ENCODE data around the gene LAMA3.

LAMA3 gene

GRCh38 chr18:23758281-23758680, 69.0 kb downstream of the LAMA3 start:
- Histone ChIP-seq H3K27ac (ENCODE audit: low read length) (no peak overlapping the region), H3K36me3 (ENCODE audit: control insufficient read depth, low read depth, low read length) (no peaks in the 10 kb centered on the region), H3K4me1 (ENCODE audit: control insufficient read depth, low read depth, low read length) (no peaks in the 10 kb centered on the region), H3K4me3 (ENCODE audit: low read length) (no peak overlapping the region), H3K9me3 (ENCODE audit: control insufficient read depth, low read depth, low read length) (no peaks in the 10 kb centered on the region), H3K27me3 (ENCODE audit: control insufficient read depth, insufficient read depth, low read length) (no peaks in the 10 kb centered on the region), H3K9ac (ENCODE audit: low read length) (no peak overlapping the region)

- Histone ChIP-seq H3K27me3 (ENCODE audit: control insufficient read depth, insufficient read depth, low read length) (no peaks in the 10 kb centered on the region), H3K4me1 (ENCODE audit: control insufficient read depth, low read depth, low read length) (no peaks in the 10 kb centered on the region), H3K4me3 (ENCODE audit: low read length) (no peak overlapping the region), H3K36me3 (ENCODE audit: control insufficient read depth, low read depth, low read length) (no peaks in the 10 kb centered on the region), H3K9me3 (ENCODE audit: control insufficient read depth, low read depth, low read length) (no peaks in the 10 kb centered on the region), H3K27ac (ENCODE audit: low read length) (no peak overlapping the region), H3K9ac (ENCODE audit: low read length) (no peak overlapping the region)
Observed at GRCh38 chr18:23761941-23762340, 72.7 kb downstream of the LAMA3 start.

- H3K27me3 ChIP-seq (ENCODE audit: control insufficient read depth, insufficient read depth, low read length), result no peaks in the 10 kb centered on the region
- H3K4me3 ChIP-seq (ENCODE audit: low read length), result no peak overlapping the region
- H3K9ac ChIP-seq (ENCODE audit: low read length), result no peak overlapping the region
- no peaks in the 10 kb centered on the region for H3K9me3 ChIP-seq (ENCODE audit: control insufficient read depth, low read depth, low read length)
- H3K27ac ChIP-seq (ENCODE audit: low read length), result no peak overlapping the region
- no peaks in the 10 kb centered on the region for H3K4me1 ChIP-seq (ENCODE audit: control insufficient read depth, low read depth, low read length)
- no peaks in the 10 kb centered on the region for H3K36me3 ChIP-seq (ENCODE audit: control insufficient read depth, low read depth, low read length)
Observed at GRCh38 chr18:23763343-23763742, 74.1 kb downstream of the LAMA3 start.

GRCh38 chr18:23765931-23766330, 76.7 kb downstream of the LAMA3 start:
- Histone ChIP-seq H3K4me3 (ENCODE audit: low read length) (no peak overlapping the region), H3K36me3 (ENCODE audit: control insufficient read depth, low read depth, low read length) (no peaks in the 10 kb centered on the region), H3K4me1 (ENCODE audit: control insufficient read depth, low read depth, low read length) (no peaks in the 10 kb centered on the region), H3K9me3 (ENCODE audit: control insufficient read depth, low read depth, low read length) (no peaks in the 10 kb centered on the region), H3K9ac (ENCODE audit: low read length) (no peak overlapping the region), H3K27me3 (ENCODE audit: control insufficient read depth, insufficient read depth, low read length) (no peaks in the 10 kb centered on the region), H3K27ac (ENCODE audit: low read length) (no peak overlapping the region)

GRCh38 chr18:23772327-23773024, 83.2 kb downstream of the LAMA3 start:
- no peak overlapping the region for H3K4me3 ChIP-seq (ENCODE audit: low read length)
- H3K9me3 ChIP-seq (ENCODE audit: control insufficient read depth, low read depth, low read length), result no peaks in the 10 kb centered on the region
- no peaks in the 10 kb centered on the region for H3K36me3 ChIP-seq (ENCODE audit: control insufficient read depth, low read depth, low read length)
- H3K27me3 ChIP-seq (ENCODE audit: control insufficient read depth, insufficient read depth, low read length), result no peaks in the 10 kb centered on the region
- H3K9ac ChIP-seq (ENCODE audit: low read length), result no peak overlapping the region
- no peaks in the 10 kb centered on the region for H3K4me1 ChIP-seq (ENCODE audit: control insufficient read depth, low read depth, low read length)
- H3K27ac ChIP-seq (ENCODE audit: low read length), result no peak overlapping the region

- Histone ChIP-seq H3K9me3 (ENCODE audit: control insufficient read depth, low read depth, low read length) (no peaks in the 10 kb centered on the region), H3K36me3 (ENCODE audit: control insufficient read depth, low read depth, low read length) (no peaks in the 10 kb centered on the region), H3K27ac (ENCODE audit: low read length) (no peak overlapping the region), H3K4me3 (ENCODE audit: low read length) (no peak overlapping the region), H3K9ac (ENCODE audit: low read length) (no peak overlapping the region), H3K4me1 (ENCODE audit: control insufficient read depth, low read depth, low read length) (no peaks in the 10 kb centered on the region), H3K27me3 (ENCODE audit: control insufficient read depth, insufficient read depth, low read length) (no peaks in the 10 kb centered on the region)
Observed at GRCh38 chr18:23776306-23776705, 87.1 kb downstream of the LAMA3 start.

GRCh38 chr18:23778828-23779227, 89.6 kb downstream of the LAMA3 start:
- H3K4me1 ChIP-seq (ENCODE audit: control insufficient read depth, low read depth, low read length), result no peaks in the 10 kb centered on the region
- no peaks in the 10 kb centered on the region for H3K27me3 ChIP-seq (ENCODE audit: control insufficient read depth, insufficient read depth, low read length)
- no peak overlapping the region for H3K27ac ChIP-seq (ENCODE audit: low read length)
- H3K36me3 ChIP-seq (ENCODE audit: control insufficient read depth, low read depth, low read length), result no peaks in the 10 kb centered on the region
- H3K4me3 ChIP-seq (ENCODE audit: low read length), result no peak overlapping the region
- H3K9me3 ChIP-seq (ENCODE audit: control insufficient read depth, low read depth, low read length), result no peaks in the 10 kb centered on the region
- H3K9ac ChIP-seq (ENCODE audit: low read length), result no peak overlapping the region

GRCh38 chr18:23779696-23780303, 90.5 kb downstream of the LAMA3 start:
- no peak overlapping the region for H3K4me3 ChIP-seq (ENCODE audit: low read length)
- H3K36me3 ChIP-seq (ENCODE audit: control insufficient read depth, low read depth, low read length), result no peaks in the 10 kb centered on the region
- no peaks in the 10 kb centered on the region for H3K4me1 ChIP-seq (ENCODE audit: control insufficient read depth, low read depth, low read length)
- H3K27ac ChIP-seq (ENCODE audit: low read length), result no peak overlapping the region
- no peaks in the 10 kb centered on the region for H3K27me3 ChIP-seq (ENCODE audit: control insufficient read depth, insufficient read depth, low read length)
- H3K9ac ChIP-seq (ENCODE audit: low read length), result no peak overlapping the region
- no peaks in the 10 kb centered on the region for H3K9me3 ChIP-seq (ENCODE audit: control insufficient read depth, low read depth, low read length)

- H3K9ac ChIP-seq (ENCODE audit: low read length), result no peak overlapping the region
- no peaks in the 10 kb centered on the region for H3K9me3 ChIP-seq (ENCODE audit: control insufficient read depth, low read depth, low read length)
- H3K36me3 ChIP-seq (ENCODE audit: control insufficient read depth, low read depth, low read length), result no peaks in the 10 kb centered on the region
- no peak overlapping the region for H3K4me3 ChIP-seq (ENCODE audit: low read length)
- H3K4me1 ChIP-seq (ENCODE audit: control insufficient read depth, low read depth, low read length), result peaks cover 5% of the 10 kb centered on the region
- no peaks in the 10 kb centered on the region for H3K27me3 ChIP-seq (ENCODE audit: control insufficient read depth, insufficient read depth, low read length)
- H3K27ac ChIP-seq (ENCODE audit: low read length), result no peak overlapping the region
Observed at GRCh38 chr18:23784832-23785245, 95.6 kb downstream of the LAMA3 start.

GRCh38 chr18:23793051-23793450, 103.8 kb downstream of the LAMA3 start:
- no peak overlapping the region for H3K27ac ChIP-seq (ENCODE audit: low read length)
- H3K27me3 ChIP-seq (ENCODE audit: control insufficient read depth, insufficient read depth, low read length), result no peaks in the 10 kb centered on the region
- H3K4me3 ChIP-seq (ENCODE audit: low read length), result no peak overlapping the region
- H3K4me1 ChIP-seq (ENCODE audit: control insufficient read depth, low read depth, low read length), result no peaks in the 10 kb centered on the region
- no peak overlapping the region for H3K9ac ChIP-seq (ENCODE audit: low read length)
- H3K36me3 ChIP-seq (ENCODE audit: control insufficient read depth, low read depth, low read length), result no peaks in the 10 kb centered on the region
- H3K9me3 ChIP-seq (ENCODE audit: control insufficient read depth, low read depth, low read length), result no peaks in the 10 kb centered on the region

GRCh38 chr18:23793985-23794867, 105.0 kb downstream of the LAMA3 start:
- H3K9me3 ChIP-seq (ENCODE audit: control insufficient read depth, low read depth, low read length), result no peaks in the 10 kb centered on the region
- no peaks in the 10 kb centered on the region for H3K36me3 ChIP-seq (ENCODE audit: control insufficient read depth, low read depth, low read length)
- no peak overlapping the region for H3K27ac ChIP-seq (ENCODE audit: low read length)
- H3K9ac ChIP-seq (ENCODE audit: low read length), result no peak overlapping the region
- H3K4me3 ChIP-seq (ENCODE audit: low read length), result no peak overlapping the region
- no peaks in the 10 kb centered on the region for H3K27me3 ChIP-seq (ENCODE audit: control insufficient read depth, insufficient read depth, low read length)
- H3K4me1 ChIP-seq (ENCODE audit: control insufficient read depth, low read depth, low read length), result no peaks in the 10 kb centered on the region
